K562 (cell line): ENCODE measurements around the gene ENTREP3. TPM values are rescaled to one million over a fixed set of nuclear protein-coding genes. Genes with fewer than 3 reads are reported as not detected.

Experiments used
- ATF3 ChIP-seq, 2 experiments: fragments of 450-650 bp in 1 of 2; sonication (generic) in 1 of 2; formaldehyde crosslinking in 1 of 2; IDR thresholded peaks in 1 of 2; conservative IDR thresholded peaks in 1 of 2; 2 replicates each; pipeline versions ENCODE4 v1.6.1 to v1.8.1; 2016 to 2023; ENCODE audit warnings: mild to moderate bottlenecking in 2 of 2, moderate library complexity in 2 of 2, inconsistent platforms in 1 of 2, missing genetic modification reagents in 1 of 2
- ETV6 ChIP-seq, 3 experiments: fragments of 150-350 bp in 1 of 3; sonication (generic) in 1 of 3; formaldehyde crosslinking in 1 of 3; IDR thresholded peaks; 2 replicates each; pipeline versions ENCODE4 v1.6.1 to v1.8.0; 2014 to 2022; ENCODE audit warnings: borderline replicate concordance in 2 of 3, low read depth in 2 of 3, antibody characterized with exemption in 1 of 3, low read length in 1 of 3, mild to moderate bottlenecking in 1 of 3, missing genetic modification reagents in 1 of 3
- FIP1L1 ChIP-seq: fragments of 200-400 bp; formaldehyde crosslinking; IDR thresholded peaks from 2 replicates; pipeline ENCODE4 v1.6.1; 2018; ENCODE audit warnings: mild to moderate bottlenecking, low read depth, low read length; ENCODE audit not compliant: poor library complexity, severe bottlenecking
- FOXM1 ChIP-seq, 2 experiments: fragments of 450-650 bp in 1 of 2; sonication (generic) in 1 of 2; formaldehyde crosslinking in 1 of 2; IDR thresholded peaks; 2 replicates each; pipeline versions ENCODE4 v1.6.1 to v1.9.0; 2017 to 2022; ENCODE audit warnings: low read depth in 2 of 2, mild to moderate bottlenecking in 2 of 2, missing genetic modification reagents in 1 of 2, moderate library complexity in 1 of 2
- MAFF ChIP-seq: IDR thresholded peaks from 2 replicates; pipeline ENCODE4 v1.6.1; 2012; ENCODE audit warnings: low read length, improper control_type of control experiment
- MTA3 ChIP-seq: fragments of 450-650 bp; formaldehyde crosslinking; IDR thresholded peaks from 2 replicates; pipeline ENCODE4 v1.6.1; 2017; ENCODE audit warnings: mild to moderate bottlenecking, borderline replicate concordance
- NCOA1 ChIP-seq: fragments of 450-650 bp; IDR thresholded peaks from 2 replicates; pipeline ENCODE4 v1.6.1; 2016; ENCODE audit warnings: low read depth
- NFYB ChIP-seq: IDR thresholded peaks from 2 replicates; pipeline ENCODE4 v1.6.1; 2011; ENCODE audit warnings: mild to moderate bottlenecking, moderate library complexity; ENCODE audit not compliant: insufficient read length; ENCODE audit errors: extremely low read depth
- NR1H2 ChIP-seq: sonication (generic); formaldehyde crosslinking; IDR thresholded peaks from 2 replicates; pipeline ENCODE4 v1.4.0; 2020; ENCODE audit warnings: mild to moderate bottlenecking, missing genetic modification reagents
- PPARD ChIP-seq: fragments of 250-450 bp; sonication (Bioruptor Pico); IDR thresholded peaks from 2 replicates; pipeline ENCODE4 v1.8.0; 2022; ENCODE audit warnings: inconsistent platforms, mild to moderate bottlenecking, moderate library complexity
- SLC30A9 ChIP-seq: fragments of 250-450 bp; sonication (Bioruptor Pico); IDR thresholded peaks from 2 replicates; pipeline ENCODE4 v1.8.0; 2022; ENCODE audit warnings: mild to moderate bottlenecking, moderate library complexity
- STAG1 ChIP-seq: sonication (generic); formaldehyde crosslinking; IDR thresholded peaks from 2 replicates; pipeline ENCODE4 v1.5.0; 2020; ENCODE audit warnings: missing genetic modification reagents, borderline replicate concordance
- TAF1 ChIP-seq: IDR thresholded peaks from 2 replicates; pipeline ENCODE4 v1.6.1; 2011; ENCODE audit warnings: mild to moderate bottlenecking, low read length, moderate library complexity; ENCODE audit not compliant: insufficient read depth, control insufficient read depth, severe bottlenecking; ENCODE audit errors: extremely low read depth
- TCF7 ChIP-seq: sonication (generic); IDR thresholded peaks from 2 replicates; pipeline ENCODE4 v1.6.1; 2016; ENCODE audit warnings: antibody characterized with exemption, borderline replicate concordance
- ZC3H11A ChIP-seq: IDR thresholded peaks from 2 replicates; pipeline ENCODE4 v1.6.1; 2012; ENCODE audit warnings: low read depth, low read length, improper control_type of control experiment
- ZFPM2 ChIP-seq: fragments of 250-450 bp; sonication (Bioruptor Pico); IDR thresholded peaks from 2 replicates; pipeline ENCODE4 v1.5.1; 2022; ENCODE audit warnings: mild to moderate bottlenecking
- ZNF583 ChIP-seq: fragments of 250-450 bp; sonication (Bioruptor Pico); IDR thresholded peaks from 2 replicates; pipeline ENCODE4 v1.4.0; 2020
- ZNF780A ChIP-seq: fragments of 250-450 bp; sonication (Bioruptor Pico); IDR thresholded peaks from 2 replicates; pipeline ENCODE4 v1.5.0; 2021; ENCODE audit warnings: mild to moderate bottlenecking
- polyA plus RNA-seq, 8 experiments: library from polyadenylated mRNA; depleted of rRNA in 4 of 8; stranded (reverse) in 5 of 8; unstranded in 3 of 8; fragments of >200 nt; fragmentation: Nextera tagmentation in 2 of 8; fragmentation: Illumina TruSeq in 1 of 8; extraction: Ambion mirVana in 2 of 8; extraction: Trizol in 1 of 8; gene quantifications; 2 replicates each; pipeline versions ENCODE4 v1.2.1 to v1.2.3, GENCODE V29; 2011 to 2014; ENCODE audit warnings: inconsistent platforms in 1 of 8, missing spikeins in 1 of 8
- total RNA-seq, 7 experiments: library from RNA; depleted of rRNA in 6 of 7; stranded (reverse); fragments of >200 nt in 6 of 7; fragmentation: Illumina TruSeq in 2 of 7; extraction: Trizol in 2 of 7; gene quantifications; 2 replicates each; pipeline versions ENCODE4 v1.2.1 to v1.2.3, GENCODE V29; 2011 to 2021; ENCODE audit warnings: low replicate concordance in 1 of 7
- TF ChIP-seq, protein P1 (sequence below): fragments of 250-450 bp; sonication (Bioruptor Pico); IDR thresholded peaks from 2 replicates; pipeline ENCODE4 v1.8.0; 2022; ENCODE audit warnings: inconsistent platforms, mild to moderate bottlenecking, moderate library complexity, borderline replicate concordance
- TF ChIP-seq, protein P2 (sequence below): sonication (generic); formaldehyde crosslinking; IDR thresholded peaks from 2 replicates; pipeline ENCODE4 v1.8.0; 2022; ENCODE audit warnings: missing genetic modification reagents, mild to moderate bottlenecking, moderate library complexity, borderline replicate concordance
- TF ChIP-seq, protein P3 (sequence below): fragments of 250-450 bp; sonication (Bioruptor Pico); IDR thresholded peaks from 2 replicates; pipeline ENCODE4 v1.5.1; 2021; ENCODE audit warnings: mild to moderate bottlenecking

Gene ENTREP3
- total and polyA plus RNA-seq, 9 of the 15 experiments (the other 6 are each of a cell fraction or from before 2014, with no cell fraction given) = 1.9 to 41.8 (median 5.9) TPM

- TF ChIP-seq, protein P1, sequence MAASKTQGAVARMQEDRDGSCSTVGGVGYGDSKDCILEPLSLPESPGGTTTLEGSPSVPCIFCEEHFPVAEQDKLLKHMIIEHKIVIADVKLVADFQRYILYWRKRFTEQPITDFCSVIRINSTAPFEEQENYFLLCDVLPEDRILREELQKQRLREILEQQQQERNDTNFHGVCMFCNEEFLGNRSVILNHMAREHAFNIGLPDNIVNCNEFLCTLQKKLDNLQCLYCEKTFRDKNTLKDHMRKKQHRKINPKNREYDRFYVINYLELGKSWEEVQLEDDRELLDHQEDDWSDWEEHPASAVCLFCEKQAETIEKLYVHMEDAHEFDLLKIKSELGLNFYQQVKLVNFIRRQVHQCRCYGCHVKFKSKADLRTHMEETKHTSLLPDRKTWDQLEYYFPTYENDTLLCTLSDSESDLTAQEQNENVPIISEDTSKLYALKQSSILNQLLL (CRISPR knock-in tag) = no peak
- TF ChIP-seq ZNF583 (CRISPR knock-in tag) = no peak
- TF ChIP-seq TCF7 = no peak
- TF ChIP-seq ZFPM2 (CRISPR knock-in tag) = peak; percentile 71; the same call in 1 of the 2 replicates
- TF ChIP-seq, protein P2, sequence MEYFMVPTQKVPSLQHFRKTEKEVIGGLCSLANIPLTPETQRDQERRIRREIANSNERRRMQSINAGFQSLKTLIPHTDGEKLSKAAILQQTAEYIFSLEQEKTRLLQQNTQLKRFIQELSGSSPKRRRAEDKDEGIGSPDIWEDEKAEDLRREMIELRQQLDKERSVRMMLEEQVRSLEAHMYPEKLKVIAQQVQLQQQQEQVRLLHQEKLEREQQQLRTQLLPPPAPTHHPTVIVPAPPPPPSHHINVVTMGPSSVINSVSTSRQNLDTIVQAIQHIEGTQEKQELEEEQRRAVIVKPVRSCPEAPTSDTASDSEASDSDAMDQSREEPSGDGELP (CRISPR knock-in tag) = peak; percentile 78
- no peak for TF ChIP-seq MAFF
- TF ChIP-seq, protein P3, sequence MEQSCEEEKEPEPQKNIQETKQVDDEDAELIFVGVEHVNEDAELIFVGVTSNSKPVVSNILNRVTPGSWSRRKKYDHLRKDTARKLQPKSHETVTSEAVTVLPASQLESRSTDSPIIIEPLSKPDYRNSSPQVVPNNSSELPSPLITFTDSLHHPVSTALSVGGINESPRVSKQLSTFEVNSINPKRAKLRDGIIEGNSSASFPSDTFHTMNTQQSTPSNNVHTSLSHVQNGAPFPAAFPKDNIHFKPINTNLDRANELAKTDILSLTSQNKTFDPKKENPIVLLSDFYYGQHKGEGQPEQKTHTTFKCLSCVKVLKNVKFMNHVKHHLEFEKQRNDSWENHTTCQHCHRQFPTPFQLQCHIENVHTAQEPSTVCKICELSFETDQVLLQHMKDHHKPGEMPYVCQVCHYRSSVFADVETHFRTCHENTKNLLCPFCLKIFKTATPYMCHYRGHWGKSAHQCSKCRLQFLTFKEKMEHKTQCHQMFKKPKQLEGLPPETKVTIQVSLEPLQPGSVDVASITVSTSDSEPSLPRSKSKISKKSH (CRISPR knock-in tag) = no peak
- no peak for TF ChIP-seq STAG1 (CRISPR knock-in tag)
- no peak for TF ChIP-seq FOXM1 (IDR thresholded peaks at IDR 0.05; ENCODE audit: low read depth)
- no peak for TF ChIP-seq FOXM1 (CRISPR knock-in tag; IDR thresholded peaks at IDR 0.05; ENCODE audit: low read depth)
- no peak for TF ChIP-seq ZC3H11A
- TF ChIP-seq ATF3 (IDR thresholded peaks at IDR 0.05) = no peak
- TF ChIP-seq ATF3 (CRISPR knock-in tag; conservative IDR thresholded peaks at IDR 0.05) = no peak
- TF ChIP-seq SLC30A9 (CRISPR knock-in tag) = no peak
- no peak for TF ChIP-seq NFYB
- 0 out of 2 replicates have a peak, but pooled peaks have one; percentile 29 for TF ChIP-seq ZNF780A (CRISPR knock-in tag)
- TF ChIP-seq NR1H2 = no peak
- TF ChIP-seq FIP1L1 = peak; percentile 58
- TF ChIP-seq PPARD (CRISPR knock-in tag) = no peak
- peak; percentile 56 for TF ChIP-seq TAF1
- TF ChIP-seq MTA3 = peak; percentile 27; the same call in 1 of the 2 replicates
- TF ChIP-seq ETV6 (IDR thresholded peaks at IDR 0.05; ENCODE audit: borderline replicate concordance in 1 of 2, low read depth in 2 of 2, low read length in 1 of 2) = no peak
- no peak for TF ChIP-seq ETV6 (CRISPR knock-in tag; IDR thresholded peaks at IDR 0.05; ENCODE audit: borderline replicate concordance)
- no peak for TF ChIP-seq NCOA1
Measured at GRCh38 chr1:155255243-155256007, at the start of gene ENTREP3 (continued).
